Suprapubic skin (tissue), 4 donors: ENCODE data around the gene TRMT2A.

Experiments
- EP300 ChIP-seq: sonication (generic); formaldehyde crosslinking; IDR thresholded peaks from one replicate; pipeline ENCODE4 v1.6.1; 2017; ENCODE audit warnings: antibody characterized with exemption
- POLR2A ChIP-seq, 2 donors: fragments of 450-650 bp; IDR thresholded peaks; one replicate each; pipeline ENCODE4 v1.6.1; 2017; ENCODE audit warnings: antibody characterized with exemption in 2 of 2, mild to moderate bottlenecking in 2 of 2, moderate library complexity in 2 of 2
- POLR2AphosphoS5 ChIP-seq, 3 donors: sonication (generic); formaldehyde crosslinking; IDR thresholded peaks; one replicate each; pipeline ENCODE4 v1.6.1; 2017; ENCODE audit warnings: antibody characterized with exemption in 3 of 3
- TF ChIP-seq, protein P1 (sequence below), 2 donors: fragments of 200-600 bp in 1 of 2; fragments of 450-650 bp in 1 of 2; sonication (generic) in 1 of 2; IDR thresholded peaks; one replicate each; pipeline ENCODE4 v1.5.1; 2016 to 2019; ENCODE audit warnings: antibody characterized with exemption in 2 of 2, mild to moderate bottlenecking in 1 of 2, moderate library complexity in 1 of 2

DNA sequence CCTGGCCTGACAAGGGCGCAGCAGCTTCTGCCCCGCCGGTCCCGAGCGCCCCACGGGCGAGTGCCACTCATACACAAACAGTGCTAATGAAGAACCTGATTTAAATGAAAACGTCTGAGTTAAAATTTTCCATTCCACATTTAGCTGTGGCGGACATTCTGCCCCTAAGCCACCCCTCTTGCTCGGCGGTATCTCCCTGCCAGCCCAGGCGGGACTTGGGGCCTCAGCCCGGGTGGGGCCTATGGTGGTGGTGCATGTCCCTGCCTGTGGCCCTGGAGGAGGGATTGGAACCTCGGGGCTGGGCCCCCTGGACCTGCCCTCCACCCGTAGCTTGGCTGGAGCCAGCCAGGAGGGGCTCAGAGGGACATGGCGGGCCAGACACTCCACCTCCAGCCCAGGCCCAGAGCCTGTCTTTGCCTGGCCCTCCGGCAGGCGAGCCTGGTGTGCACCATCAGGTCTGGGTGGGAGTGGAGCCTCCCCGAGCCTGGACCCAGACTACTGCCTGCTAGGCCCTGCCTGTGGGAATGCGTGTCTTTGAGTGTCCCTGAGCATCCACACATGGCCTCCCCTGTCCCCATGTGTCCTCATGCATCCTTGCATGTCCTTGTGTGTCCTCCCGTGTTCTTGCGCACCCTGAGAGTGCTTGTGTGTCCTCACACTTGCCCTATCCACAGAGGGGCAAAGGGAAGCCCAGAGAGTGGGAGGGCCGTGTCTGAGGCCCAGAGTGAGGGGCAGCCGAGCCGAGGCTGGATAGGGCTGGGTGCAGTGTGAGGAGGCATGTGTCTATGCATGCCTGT, 19.0 kb upstream of the TRMT2A start:
- TF ChIP-seq, protein P1, sequence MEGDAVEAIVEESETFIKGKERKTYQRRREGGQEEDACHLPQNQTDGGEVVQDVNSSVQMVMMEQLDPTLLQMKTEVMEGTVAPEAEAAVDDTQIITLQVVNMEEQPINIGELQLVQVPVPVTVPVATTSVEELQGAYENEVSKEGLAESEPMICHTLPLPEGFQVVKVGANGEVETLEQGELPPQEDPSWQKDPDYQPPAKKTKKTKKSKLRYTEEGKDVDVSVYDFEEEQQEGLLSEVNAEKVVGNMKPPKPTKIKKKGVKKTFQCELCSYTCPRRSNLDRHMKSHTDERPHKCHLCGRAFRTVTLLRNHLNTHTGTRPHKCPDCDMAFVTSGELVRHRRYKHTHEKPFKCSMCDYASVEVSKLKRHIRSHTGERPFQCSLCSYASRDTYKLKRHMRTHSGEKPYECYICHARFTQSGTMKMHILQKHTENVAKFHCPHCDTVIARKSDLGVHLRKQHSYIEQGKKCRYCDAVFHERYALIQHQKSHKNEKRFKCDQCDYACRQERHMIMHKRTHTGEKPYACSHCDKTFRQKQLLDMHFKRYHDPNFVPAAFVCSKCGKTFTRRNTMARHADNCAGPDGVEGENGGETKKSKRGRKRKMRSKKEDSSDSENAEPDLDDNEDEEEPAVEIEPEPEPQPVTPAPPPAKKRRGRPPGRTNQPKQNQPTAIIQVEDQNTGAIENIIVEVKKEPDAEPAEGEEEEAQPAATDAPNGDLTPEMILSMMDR (IDR thresholded peaks at IDR 0.05), result no peak
- TF ChIP-seq POLR2A (IDR thresholded peaks at IDR 0.05) (no peak), POLR2AphosphoS5 (IDR thresholded peaks at IDR 0.05) (no peak), EP300 (no peak)
